Measurements from ENCODE around the gene GABRR3. TPM values are rescaled to one million over a fixed set of nuclear protein-coding genes. Genes with fewer than 3 reads are reported as not detected.

GABRR3 gene
- polyA plus RNA-seq, 1 donor (not counting 4 experiments of a cell fraction or from before 2014, with no cell fraction given), result not detected

GRCh38 chr3:98005438-98005837, 29.7 kb downstream of the GABRR3 start:
- Histone ChIP-seq H3K9me1 (ENCODE audit: control insufficient read depth, extremely low read depth, insufficient read depth, low read length) (no peaks in the 10 kb centered on the region), H3K36me3 (ENCODE audit: control insufficient read depth in 2 of 2, extremely low read depth in 1 of 2, insufficient read depth in 2 of 2, low read length in 2 of 2) (no peaks in the 10 kb centered on the region), H3K4me3 (ENCODE audit: control insufficient read depth in 2 of 3, extremely low read depth in 1 of 3, insufficient read depth in 2 of 3, low read depth in 1 of 3, low read length in 3 of 3) (no peak overlapping the region), H3K9me3 (ENCODE audit: control insufficient read depth, low read depth, low read length) (no peaks in the 10 kb centered on the region), H2AFZ (ENCODE audit: control insufficient read depth, low read length) (no peak overlapping the region), H3K9ac (ENCODE audit: control insufficient read depth, extremely low read depth, insufficient read depth, low read length) (no peak overlapping the region), H3K4me2 (ENCODE audit: control insufficient read depth, extremely low read depth, insufficient read depth, low read depth, low read length) (no peak overlapping the region), H3K79me2 (ENCODE audit: control insufficient read depth, insufficient read depth, low read length) (no peaks in the 10 kb centered on the region), H3K27me3 (ENCODE audit: control insufficient read depth, extremely low read depth, insufficient read depth, low read length) (no peaks in the 10 kb centered on the region), H4K20me1 (ENCODE audit: control insufficient read depth, extremely low read depth, insufficient read depth, low read length) (no peaks in the 10 kb centered on the region), H3K27ac (ENCODE audit: control insufficient read depth, insufficient read depth, low read length) (no peak overlapping the region), H3K4me1 (ENCODE audit: control insufficient read depth, extremely low read depth, insufficient read depth, low read length) (no peaks in the 10 kb centered on the region)
- no peak for FAIRE-seq
- TF ChIP-seq EZH2 (IDR thresholded peaks at IDR 0.05; ENCODE audit: low read length) (no peak), CTCF (optimal IDR thresholded peaks at IDR 0.05 in 1 of 3, IDR thresholded peaks at IDR 0.05 in 1 of 3, conservative IDR thresholded peaks at IDR 0.05 in 1 of 3; ENCODE audit: extremely low read depth in 1 of 3, insufficient read depth in 2 of 3, low read length in 3 of 3) (no peak)
- dilution Hi-C loops (cut with MboI; ENCODE audit: extremely low pct_ligation_motif_present, low sequenced_read_pairs), result no loop called here
- no peak for DNase-seq (ENCODE audit: low read depth, low spot score)

- H2AFZ ChIP-seq (ENCODE audit: control insufficient read depth, low read length), result no peak overlapping the region
- TF ChIP-seq EZH2 (IDR thresholded peaks at IDR 0.05; ENCODE audit: low read length), result no peak
- TF ChIP-seq CTCF (optimal IDR thresholded peaks at IDR 0.05 in 1 of 3, IDR thresholded peaks at IDR 0.05 in 1 of 3, conservative IDR thresholded peaks at IDR 0.05 in 1 of 3; ENCODE audit: extremely low read depth in 1 of 3, insufficient read depth in 2 of 3, low read length in 3 of 3), result no peak
- no peaks in the 10 kb centered on the region for H3K9me1 ChIP-seq (ENCODE audit: control insufficient read depth, extremely low read depth, insufficient read depth, low read length)
- no peaks in the 10 kb centered on the region for H3K36me3 ChIP-seq (ENCODE audit: control insufficient read depth in 2 of 2, extremely low read depth in 1 of 2, insufficient read depth in 2 of 2, low read length in 2 of 2)
- no peaks in the 10 kb centered on the region for H3K4me1 ChIP-seq (ENCODE audit: control insufficient read depth, extremely low read depth, insufficient read depth, low read length)
- no peak overlapping the region for H3K4me2 ChIP-seq (ENCODE audit: control insufficient read depth, extremely low read depth, insufficient read depth, low read depth, low read length)
- FAIRE-seq (no peak), DNase-seq (ENCODE audit: low read depth, low spot score) (no peak)
- H3K27me3 ChIP-seq (ENCODE audit: control insufficient read depth, extremely low read depth, insufficient read depth, low read length), result no peaks in the 10 kb centered on the region
- no peaks in the 10 kb centered on the region for H3K9me3 ChIP-seq (ENCODE audit: control insufficient read depth, low read depth, low read length)
- no peak overlapping the region for H3K4me3 ChIP-seq (ENCODE audit: control insufficient read depth in 2 of 3, extremely low read depth in 1 of 3, insufficient read depth in 2 of 3, low read depth in 1 of 3, low read length in 3 of 3)
- dilution Hi-C loops (cut with MboI; ENCODE audit: extremely low pct_ligation_motif_present, low sequenced_read_pairs), result no loop called here
- H4K20me1 ChIP-seq (ENCODE audit: control insufficient read depth, extremely low read depth, insufficient read depth, low read length), result no peaks in the 10 kb centered on the region
- H3K27ac ChIP-seq (ENCODE audit: control insufficient read depth, insufficient read depth, low read length), result no peak overlapping the region
- no peaks in the 10 kb centered on the region for H3K79me2 ChIP-seq (ENCODE audit: control insufficient read depth, insufficient read depth, low read length)
- no peak overlapping the region for H3K9ac ChIP-seq (ENCODE audit: control insufficient read depth, extremely low read depth, insufficient read depth, low read length)
Measured at GRCh38 chr3:98004721-98005120, 30.4 kb downstream of the GABRR3 start.
